Measurements from ENCODE around the gene GALNT1.
"Not testable (repeated sequence)": the region's sequence is repeated elsewhere in the genome, so short reads cannot be mapped to it uniquely, and the experiment has no call there.

GALNT1 gene

DNA sequence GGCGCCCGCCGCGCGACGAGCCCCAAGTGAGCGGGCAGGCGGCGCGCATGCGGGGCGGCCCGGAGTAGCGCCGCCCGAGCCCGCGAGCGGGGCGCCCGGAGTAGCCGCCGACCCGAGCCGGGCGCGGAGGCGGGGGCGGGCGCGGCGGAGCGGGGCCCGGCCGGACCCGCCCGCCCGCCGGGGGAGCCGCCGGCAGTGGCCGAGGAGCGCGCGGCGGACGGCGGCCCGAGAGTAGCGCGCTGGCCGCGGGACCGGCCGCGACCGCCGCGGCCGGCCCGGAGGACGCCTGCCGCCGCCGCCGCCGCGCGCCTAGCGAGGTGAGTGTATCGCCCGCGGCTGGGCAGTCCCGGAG, at the start of gene GALNT1:
Gene GALNT1 (plus strand): TSS at position 195 of the 352 bp plus-strand sequence. CDS start 72,923 bp downstream, outside the sequence.
- no peak for DNase-seq (ENCODE audit: low read depth in 1 of 2, low spot score in 1 of 2)

DNA sequence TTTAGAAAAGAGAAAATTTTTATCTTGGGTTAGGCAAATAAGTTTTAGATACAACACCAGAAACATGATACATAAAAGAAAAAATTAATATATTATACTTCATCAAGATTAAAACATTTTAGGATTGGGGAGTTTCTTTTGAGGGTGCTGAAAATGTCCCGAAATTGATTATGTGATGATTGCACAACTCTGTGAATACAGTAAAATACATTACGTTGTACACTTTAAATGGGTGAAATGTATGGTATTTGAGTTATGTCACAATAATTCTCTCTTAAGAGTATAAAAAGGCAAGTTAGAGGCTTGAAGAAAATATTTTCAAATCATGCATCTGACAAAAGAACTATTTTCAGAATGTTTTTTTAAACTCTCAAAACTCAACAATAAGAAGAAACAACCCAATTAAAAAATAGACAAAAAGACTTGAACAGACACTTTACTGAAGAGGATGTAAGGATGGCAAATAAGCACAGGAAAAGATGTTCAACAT, 47.6 kb upstream of the GALNT1 start:
- no peak for DNase-seq (ENCODE audit: low read depth in 1 of 2, low spot score in 1 of 2)

DNA sequence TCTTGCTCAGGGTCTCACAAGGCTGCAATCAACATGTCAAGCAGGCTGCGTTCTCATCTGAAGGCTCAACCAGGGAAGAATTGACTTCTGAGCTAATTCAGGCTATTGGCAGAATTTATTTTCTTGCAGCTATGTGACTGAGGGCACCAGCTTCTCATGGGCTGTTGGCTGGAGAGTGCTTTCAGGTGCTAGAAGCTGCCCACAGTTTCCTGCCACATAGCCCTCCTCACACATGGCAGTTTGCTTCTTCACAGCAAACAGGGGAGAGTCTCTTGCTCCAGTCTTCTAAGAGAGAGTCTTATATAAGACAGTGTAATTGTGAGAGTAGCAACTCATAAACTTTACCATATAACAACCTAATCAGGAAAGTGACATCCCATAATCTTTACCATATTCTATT, 46.2 kb upstream of the GALNT1 start:
- DNase-seq (ENCODE audit: low read depth in 1 of 2, low spot score in 1 of 2), result no peak

DNA sequence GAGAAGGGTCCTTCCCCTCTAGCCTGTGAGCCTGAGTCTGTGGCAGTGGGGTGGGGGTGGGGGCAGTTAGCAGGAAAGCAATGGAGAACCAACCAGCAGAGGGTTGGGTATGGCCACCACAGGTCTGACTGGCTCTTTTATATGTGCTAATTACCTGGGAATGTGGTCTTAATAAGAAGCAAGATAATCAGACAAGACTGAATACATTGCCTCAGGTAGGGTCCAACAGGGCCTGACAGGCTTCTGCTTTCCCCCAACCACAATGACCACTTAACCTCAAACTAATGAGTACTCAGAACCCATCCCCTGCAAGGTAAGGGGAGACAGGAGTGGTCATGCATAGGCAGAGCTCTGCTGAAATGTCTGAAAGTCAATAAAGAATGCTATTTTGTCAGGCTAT, 39.2 kb upstream of the GALNT1 start:
- DNase-seq (ENCODE audit: low read depth in 1 of 2, low spot score in 1 of 2), result no peak

DNA sequence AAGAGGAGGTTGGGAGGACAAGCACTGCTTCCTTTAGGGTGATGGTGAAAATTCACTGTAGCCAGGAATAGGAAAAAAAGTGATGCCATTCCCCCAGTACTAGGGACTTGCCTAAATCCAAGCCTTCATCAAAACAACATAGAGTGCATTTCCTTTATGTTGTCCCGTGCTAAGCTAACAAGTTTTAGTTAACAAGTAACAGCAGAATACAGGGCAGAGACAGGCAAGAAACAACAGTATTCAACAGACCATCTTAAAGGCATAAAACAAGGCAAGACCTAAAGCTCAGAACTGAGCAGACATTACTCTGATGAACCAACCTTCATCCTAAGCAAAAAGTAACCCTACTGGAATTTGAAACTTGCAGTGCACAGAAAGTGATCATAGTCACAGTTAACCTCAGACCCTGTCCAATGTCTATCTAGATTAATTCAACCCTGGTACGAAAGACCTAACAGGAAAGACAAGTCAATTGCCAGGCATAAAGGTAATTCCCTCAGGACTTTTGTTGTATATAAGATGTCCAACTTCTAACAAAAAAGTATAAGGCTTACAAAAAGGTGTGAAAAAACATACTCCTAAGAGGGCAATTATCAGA, 34.4 kb upstream of the GALNT1 start:
- DNase-seq (ENCODE audit: low read depth in 1 of 2, low spot score in 1 of 2), result no peak

DNA sequence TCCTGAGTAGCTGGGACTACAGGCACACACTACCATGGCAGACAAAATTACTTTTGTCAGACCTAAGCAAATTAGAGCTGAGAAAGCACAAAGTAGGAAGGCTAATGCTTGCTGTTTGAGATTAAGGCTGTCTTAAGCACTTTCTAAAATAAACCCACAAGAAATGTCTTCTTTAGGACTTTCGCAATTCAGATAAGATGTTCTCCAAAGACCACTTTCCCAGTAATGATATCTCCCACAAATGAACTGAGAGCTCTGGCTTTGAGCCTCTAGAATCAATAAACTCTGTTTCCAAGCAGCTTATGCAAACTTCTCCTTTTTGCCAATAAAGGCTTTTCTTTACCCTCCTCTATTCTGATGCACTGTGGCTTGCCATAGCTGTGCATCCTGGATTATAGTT, 32.0 kb upstream of the GALNT1 start:
- no peak for DNase-seq (ENCODE audit: low read depth in 1 of 2, low spot score in 1 of 2)

DNA sequence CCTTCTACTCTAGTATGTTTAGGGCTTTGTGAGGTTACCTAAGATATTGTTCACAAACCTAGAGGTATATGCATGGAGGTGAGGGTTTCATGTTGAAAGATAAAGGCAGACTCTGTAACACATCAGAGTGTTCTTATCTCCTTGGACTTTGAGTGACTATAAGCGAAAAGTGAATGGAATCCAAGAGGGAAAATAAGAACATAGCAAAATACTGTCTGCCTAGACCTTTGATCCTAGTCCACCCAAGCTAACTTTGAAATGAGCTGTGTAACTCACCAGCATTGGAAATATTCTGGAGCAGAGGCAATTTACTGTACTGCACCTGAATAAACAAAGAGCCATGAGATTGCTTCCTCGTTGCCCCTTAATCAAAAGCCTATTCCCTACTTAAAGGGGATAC, 28.2 kb upstream of the GALNT1 start:
- no peak for DNase-seq (ENCODE audit: low read depth in 1 of 2, low spot score in 1 of 2)

DNA sequence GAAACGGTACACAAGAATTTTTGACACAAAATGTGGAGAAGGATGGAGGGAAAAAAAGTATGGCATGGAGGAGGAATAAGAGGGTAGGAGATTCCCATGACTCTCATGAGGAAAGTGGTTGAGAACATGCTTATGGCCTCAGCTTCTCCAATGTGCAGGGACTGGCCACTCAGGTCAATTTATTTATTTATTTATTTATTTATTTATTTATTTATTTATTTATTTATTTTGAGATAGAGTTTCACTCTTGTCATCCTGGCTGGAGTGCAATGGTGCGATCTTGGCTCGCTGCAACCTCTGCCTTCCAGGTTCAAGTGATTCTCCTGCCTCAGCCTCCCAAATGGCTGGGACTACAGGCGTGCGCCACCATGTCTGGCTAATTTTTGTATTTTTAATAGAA, 26.0 kb upstream of the GALNT1 start:
- DNase-seq (ENCODE audit: low read depth in 1 of 2, low spot score in 1 of 2), result not testable (repeated sequence)

DNA sequence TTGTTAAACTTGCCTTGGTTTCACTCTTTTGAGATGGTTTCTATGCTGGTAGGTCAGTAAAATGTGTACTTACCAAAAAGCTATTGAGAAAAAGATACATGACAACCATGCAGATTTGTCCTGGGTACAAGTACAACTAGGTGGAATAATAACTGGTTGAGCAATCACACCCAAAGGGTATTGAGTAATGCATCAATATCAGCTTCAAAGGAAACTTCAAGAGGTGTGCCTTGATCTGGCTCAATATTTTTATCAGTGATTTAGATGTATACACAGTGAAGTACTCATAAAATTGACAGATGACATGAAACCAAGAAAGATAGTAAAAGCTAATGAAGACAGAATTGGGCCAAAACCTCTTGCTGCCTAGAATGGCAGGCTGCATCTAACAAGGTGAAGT, 21.7 kb upstream of the GALNT1 start:
- DNase-seq (ENCODE audit: low read depth in 1 of 2, low spot score in 1 of 2), result no peak

DNA sequence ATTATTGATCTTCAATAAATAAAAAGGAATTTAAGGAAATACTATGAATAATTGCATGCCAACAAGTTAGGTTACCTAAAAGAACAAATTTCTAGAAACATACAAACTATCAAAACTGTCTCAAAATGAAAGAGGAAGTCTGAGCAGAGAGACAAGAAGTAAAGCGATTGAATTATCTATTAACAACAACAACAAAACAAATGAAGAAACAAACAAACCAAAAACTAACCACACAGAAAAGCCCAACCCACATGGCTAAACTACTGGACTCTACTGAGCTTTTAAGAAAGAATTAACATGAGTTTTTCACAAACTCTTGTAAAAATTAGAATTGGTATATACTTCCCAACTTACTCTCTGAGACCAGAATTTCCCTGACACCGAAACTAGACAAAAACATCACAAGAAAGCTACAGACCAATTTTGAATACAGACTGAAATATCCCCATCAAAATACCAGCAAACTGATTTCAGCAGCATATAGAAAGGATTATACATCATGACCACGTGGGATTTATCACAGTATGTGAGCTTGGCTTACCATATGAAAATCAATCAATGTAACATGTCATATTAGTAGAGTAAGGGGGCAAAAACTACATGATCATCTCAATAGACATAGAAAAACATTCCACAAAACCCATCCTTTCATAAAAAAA, 16.6 kb upstream of the GALNT1 start:
- no peak for DNase-seq (ENCODE audit: low read depth in 1 of 2, low spot score in 1 of 2)

DNA sequence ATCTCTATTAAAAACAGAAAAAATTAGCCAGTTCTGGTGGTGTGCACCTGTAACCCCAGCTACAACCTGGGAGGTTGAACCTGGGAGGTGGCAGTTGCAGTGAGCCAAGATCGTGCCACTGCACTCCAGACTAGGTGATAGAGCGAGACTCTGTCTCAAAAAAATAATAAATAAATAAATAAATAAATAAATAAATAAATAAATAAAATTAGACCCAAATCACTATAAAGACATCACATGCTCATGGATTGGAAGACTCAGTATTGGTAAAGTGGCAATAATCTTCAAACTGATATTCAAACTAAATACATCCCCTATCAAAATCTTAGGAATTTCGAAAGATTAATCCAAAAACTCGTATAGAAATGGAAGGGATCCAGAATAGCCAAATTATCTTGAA, 15.5 kb upstream of the GALNT1 start:
- DNase-seq (ENCODE audit: low read depth in 1 of 2, low spot score in 1 of 2), result no peak

DNA sequence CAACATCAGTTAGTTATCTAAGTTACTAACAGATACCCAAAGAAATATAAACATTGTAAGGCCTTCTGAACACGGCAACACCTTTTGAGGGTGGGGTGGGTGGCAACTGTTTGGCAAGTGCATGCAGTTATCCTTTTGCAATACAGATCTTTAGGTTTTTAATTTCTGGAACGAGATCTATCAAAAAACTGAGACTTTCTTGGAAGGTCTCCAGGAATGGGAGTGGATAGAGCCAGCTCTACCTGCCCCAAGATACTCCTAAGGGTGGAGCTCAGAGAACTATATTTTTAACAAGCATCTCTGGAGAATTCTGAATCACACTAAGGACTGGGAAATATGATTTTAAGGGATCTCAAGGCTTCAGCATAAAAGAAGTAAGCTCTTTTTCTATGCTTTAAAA, 11.4 kb upstream of the GALNT1 start:
- DNase-seq (ENCODE audit: low read depth in 1 of 2, low spot score in 1 of 2), result no peak

DNA sequence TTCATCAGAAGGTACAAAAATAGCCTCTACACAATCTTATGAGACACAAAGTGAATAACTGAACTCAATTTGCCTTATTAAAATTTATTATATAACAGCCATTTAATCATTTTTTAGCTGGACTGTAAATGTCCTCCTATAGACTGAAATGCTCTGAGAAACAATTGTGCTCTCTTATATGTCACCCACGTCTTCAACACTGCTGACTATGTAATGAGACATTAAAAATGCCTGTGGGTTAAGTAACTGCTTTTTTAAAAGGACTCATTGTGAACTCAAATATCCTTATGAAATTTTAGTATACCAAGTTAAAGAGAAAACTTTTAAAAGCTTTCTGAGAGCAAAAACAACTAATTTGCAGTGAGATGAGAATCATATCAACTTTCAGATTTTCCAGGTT, 10.4 kb upstream of the GALNT1 start:
- no peak for DNase-seq (ENCODE audit: low read depth in 1 of 2, low spot score in 1 of 2)

DNA sequence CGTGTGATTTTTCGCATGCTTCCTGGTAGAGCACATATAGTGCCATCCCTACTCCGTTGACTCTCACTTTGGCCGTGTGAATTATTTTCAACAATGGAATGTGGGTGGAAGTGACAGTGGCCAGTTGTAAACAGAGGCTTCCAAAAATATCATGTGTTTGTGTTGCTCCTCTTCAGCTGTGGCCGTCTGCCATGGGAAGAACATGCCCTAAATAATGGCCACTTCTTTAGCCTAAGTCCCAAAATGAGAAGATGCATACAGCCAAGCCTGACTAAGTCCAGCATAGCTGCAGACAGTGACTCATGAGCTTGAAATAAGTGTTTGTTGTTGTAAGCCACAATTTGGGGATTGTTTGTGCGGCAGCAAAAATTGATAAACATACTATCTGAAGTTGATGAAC, 8.9 kb upstream of the GALNT1 start:
- no peak for DNase-seq (ENCODE audit: low read depth in 1 of 2, low spot score in 1 of 2)

DNA sequence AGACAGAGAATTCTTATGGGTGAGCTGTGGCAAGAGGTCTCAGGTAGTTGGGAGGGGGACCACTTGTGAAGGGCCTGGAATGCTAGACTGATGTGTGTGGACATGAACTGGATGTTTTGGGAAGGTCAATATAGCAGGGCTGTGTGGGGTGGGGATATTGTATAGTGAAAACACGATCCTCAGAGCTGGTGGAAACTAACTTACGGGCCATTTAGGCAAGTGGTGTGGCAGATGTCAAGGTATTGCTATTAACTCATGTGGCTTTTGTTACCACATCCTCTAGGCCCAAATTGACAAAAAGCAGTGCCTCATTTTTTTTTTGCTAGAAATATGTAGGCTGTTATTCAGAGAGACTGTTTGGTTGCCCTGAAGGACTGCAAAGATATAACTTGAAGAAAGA, 8.0 kb upstream of the GALNT1 start:
- no peak for DNase-seq (ENCODE audit: low read depth in 1 of 2, low spot score in 1 of 2)

DNA sequence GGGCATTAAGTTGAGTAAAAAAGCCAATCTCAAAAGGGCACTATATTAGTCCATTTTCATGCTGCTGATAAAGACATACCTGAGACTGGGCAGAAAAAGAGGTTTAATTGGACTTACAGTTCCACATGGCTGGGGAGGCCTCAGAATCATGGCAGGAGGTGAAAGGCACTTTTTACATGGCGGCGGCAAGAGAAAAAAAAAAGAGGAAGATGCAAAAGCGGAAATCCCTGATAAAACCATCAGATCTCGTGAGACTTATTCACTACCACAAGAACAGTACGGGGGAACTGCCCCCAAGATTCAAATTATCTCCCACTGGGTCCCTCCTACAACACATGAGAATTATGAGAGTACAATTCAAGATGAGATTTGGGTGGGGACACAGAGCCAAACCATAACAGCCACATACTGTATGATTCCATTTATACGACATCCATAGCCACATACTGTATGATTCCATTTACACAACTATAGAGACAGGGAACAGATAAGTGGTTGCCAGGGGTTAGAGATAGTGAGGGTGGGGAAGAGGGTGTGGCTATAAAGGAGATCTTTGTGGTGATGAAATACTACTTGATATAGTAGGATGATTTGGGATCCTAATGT, 5.2 kb upstream of the GALNT1 start:
- not testable (repeated sequence) for DNase-seq (ENCODE audit: low read depth in 1 of 2, low spot score in 1 of 2)

DNA sequence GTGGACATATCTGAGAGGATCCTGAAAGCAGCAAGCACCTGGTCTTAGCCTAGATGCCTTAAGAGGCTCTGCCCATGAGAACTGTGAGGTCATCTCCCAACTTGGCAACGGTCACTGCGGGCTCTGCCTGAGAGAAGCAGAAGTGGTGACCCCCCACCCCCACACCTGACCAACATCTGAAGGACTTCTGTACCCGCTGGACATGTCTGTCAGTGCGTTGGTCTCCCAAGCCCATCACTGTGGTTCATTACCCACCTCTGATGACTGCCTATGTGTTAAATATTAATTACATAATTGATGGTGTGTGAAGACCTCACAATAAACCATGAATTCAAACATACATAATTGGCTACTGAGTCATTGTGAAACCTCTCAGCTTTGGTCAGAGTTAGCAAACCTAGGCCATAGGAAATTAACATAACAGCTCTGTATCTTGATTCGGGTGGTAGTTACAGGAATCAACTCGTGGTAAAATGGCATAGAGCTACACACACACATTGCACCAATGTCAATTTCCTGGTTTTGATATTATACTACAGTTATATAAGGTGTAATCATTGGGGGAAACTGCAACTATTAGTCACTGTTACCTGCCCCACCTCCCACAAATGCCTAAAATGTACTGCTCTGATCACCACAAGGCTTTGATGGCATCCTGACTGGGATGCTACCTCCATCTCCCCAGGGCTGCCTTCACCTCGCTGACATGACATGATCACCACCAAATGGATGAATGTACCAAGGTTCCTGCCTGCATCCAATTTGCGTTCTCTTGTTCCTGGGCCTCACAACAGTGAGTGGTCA, 4.3 kb upstream of the GALNT1 start:
- peak in 1 of 2 donors; percentile 15 for DNase-seq (ENCODE audit: low read depth in 1 of 2, low spot score in 1 of 2)

DNA sequence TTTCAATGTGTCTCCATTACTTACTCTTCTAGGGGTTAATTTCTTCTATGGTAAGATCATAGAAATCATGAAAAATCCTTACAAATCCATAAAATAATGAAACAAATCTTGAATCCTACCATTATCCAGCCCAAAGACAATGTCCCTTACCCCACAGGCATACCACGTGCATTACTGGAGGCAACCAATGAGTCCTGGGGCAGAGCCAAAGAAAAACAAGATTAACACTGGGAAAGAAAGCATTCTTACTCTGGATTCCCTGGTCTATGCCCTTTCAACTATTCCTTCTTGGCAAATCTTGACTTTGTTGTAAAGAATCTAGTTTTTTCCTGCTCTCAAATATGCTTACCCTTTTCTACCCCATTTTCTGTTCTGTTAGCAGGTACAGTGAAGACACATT, 3.1 kb upstream of the GALNT1 start:
- no peak for DNase-seq (ENCODE audit: low read depth in 1 of 2, low spot score in 1 of 2)

DNA sequence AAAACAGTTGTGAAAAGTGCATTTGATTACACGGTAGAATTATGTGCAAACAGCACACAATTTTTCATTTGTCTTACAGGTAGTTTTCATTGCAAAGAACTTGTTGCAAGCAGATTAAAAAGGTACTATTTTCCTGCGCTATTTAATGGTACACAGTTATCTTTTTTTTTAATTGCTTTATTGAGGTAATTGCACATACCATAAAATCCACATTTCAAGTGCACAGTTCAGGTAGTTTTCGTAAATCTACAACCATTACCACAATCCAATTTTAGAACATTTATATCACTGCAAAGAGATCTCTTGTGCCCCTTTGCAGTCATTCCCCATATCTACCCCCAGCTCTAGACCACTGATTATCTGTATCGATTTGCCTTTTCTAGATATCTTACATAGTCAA, 2.6 kb upstream of the GALNT1 start:
- DNase-seq (ENCODE audit: low read depth in 1 of 2, low spot score in 1 of 2), result no peak

DNA sequence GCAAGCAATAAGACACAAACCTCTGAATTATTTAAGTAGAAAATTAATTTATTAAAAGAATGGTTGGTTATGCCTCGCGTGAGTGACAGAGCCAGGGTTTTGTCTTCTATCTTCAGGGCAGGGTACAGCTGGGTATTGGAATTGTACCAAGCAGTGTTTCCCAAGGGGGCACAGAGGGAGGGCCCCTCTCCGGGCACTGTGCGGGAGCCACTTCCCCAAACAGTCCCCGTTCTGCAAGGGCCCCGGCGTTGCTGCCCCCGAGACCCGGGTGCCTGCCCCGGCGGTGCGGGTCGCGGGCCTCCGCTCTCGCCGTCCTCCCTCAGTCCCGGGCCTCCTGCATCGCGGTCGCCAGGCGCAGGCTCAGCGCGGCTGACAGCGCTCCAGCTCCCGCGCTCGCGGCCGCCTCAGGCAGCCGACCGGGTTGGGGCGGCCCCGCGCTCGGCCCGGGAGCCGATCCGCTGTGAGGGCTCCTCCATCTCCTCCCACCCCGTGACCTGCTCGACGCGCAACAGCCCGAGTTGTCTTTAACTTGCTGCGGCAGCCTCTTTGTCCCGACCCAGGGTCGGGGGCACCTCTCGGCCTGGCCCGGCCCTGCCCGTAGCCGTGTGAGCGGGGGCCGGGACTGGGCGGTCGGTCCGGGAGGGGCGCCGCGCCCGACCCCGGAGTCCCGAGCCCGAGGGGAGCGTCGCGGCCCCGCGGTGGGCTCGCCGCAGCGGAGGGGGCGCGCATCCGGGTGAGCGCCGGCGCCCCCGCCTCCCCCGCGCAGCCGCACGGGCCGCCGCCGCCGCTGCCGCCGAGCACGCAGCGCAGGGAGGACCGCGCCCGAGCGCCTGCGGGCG, 620 bp upstream of the GALNT1 start:
- peak; percentile 12 to 33 for DNase-seq (ENCODE audit: low read depth in 1 of 2, low spot score in 1 of 2)

All from activated CD4-positive, alpha-beta T cell treated with anti-CD3 and anti-CD28 coated beads, Interleukin-2, amount 50 U/mL, for 24 hours (primary cell).